ENCODE data around the gene TRABD2B.

The TRABD2B gene

DNA sequence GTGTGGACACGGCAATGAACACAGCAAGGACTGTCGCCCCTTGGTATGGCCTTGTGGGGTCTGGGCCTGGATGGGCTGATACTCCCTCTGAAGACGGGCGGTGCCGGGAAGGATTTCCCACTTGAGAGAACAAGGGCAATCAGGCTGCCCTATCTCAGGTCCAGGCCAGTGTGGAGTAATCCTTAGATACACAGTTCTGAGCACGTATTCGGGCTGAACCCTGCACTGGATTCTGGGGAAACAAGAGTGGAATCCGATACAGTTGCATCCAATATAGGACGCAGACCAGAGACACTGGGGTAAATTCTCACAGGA is 177.7 kb downstream of the TRABD2B start:
- Histone ChIP-seq H3K27me3 (ENCODE audit: control insufficient read depth, low read length) (peaks cover 7% of the 10 kb centered on the region; the same call in 1 of the 2 replicates), H3K4me2 (ENCODE audit: low read length) (no peak overlapping the region), H4K20me1 (ENCODE audit: control insufficient read depth, insufficient read depth, low read depth, low read length) (no peaks in the 10 kb centered on the region), H3K36me3 (ENCODE audit: control insufficient read depth, low read length) (no peaks in the 10 kb centered on the region), H3K9me3 (ENCODE audit: control insufficient read depth, insufficient read depth, low read length) (no peaks in the 10 kb centered on the region), H3K9me2 (replicated peaks; ENCODE audit: control insufficient read depth, low read length) (no peaks in the 10 kb centered on the region), H3K4me3 (ENCODE audit: low read length) (no peak overlapping the region), H3K4me1 (ENCODE audit: control insufficient read depth, low read length) (no peaks in the 10 kb centered on the region), H3K79me2 (ENCODE audit: control insufficient read depth, low read length) (no peaks in the 10 kb centered on the region), H3K27ac (ENCODE audit: low read depth, low read length) (no peak overlapping the region), H3F3A (ENCODE audit: control insufficient read depth, insufficient read depth) (no peaks in the 10 kb centered on the region)
- TF ChIP-seq, protein P1, sequence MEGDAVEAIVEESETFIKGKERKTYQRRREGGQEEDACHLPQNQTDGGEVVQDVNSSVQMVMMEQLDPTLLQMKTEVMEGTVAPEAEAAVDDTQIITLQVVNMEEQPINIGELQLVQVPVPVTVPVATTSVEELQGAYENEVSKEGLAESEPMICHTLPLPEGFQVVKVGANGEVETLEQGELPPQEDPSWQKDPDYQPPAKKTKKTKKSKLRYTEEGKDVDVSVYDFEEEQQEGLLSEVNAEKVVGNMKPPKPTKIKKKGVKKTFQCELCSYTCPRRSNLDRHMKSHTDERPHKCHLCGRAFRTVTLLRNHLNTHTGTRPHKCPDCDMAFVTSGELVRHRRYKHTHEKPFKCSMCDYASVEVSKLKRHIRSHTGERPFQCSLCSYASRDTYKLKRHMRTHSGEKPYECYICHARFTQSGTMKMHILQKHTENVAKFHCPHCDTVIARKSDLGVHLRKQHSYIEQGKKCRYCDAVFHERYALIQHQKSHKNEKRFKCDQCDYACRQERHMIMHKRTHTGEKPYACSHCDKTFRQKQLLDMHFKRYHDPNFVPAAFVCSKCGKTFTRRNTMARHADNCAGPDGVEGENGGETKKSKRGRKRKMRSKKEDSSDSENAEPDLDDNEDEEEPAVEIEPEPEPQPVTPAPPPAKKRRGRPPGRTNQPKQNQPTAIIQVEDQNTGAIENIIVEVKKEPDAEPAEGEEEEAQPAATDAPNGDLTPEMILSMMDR (IDR thresholded peaks at IDR 0.05; ENCODE audit: low read depth, low read length, poor library complexity, severe bottlenecking): no peak
- TF ChIP-seq EZH2phosphoT487 (IDR thresholded peaks at IDR 0.05; ENCODE audit: borderline replicate concordance, low read length): no peak

DNA sequence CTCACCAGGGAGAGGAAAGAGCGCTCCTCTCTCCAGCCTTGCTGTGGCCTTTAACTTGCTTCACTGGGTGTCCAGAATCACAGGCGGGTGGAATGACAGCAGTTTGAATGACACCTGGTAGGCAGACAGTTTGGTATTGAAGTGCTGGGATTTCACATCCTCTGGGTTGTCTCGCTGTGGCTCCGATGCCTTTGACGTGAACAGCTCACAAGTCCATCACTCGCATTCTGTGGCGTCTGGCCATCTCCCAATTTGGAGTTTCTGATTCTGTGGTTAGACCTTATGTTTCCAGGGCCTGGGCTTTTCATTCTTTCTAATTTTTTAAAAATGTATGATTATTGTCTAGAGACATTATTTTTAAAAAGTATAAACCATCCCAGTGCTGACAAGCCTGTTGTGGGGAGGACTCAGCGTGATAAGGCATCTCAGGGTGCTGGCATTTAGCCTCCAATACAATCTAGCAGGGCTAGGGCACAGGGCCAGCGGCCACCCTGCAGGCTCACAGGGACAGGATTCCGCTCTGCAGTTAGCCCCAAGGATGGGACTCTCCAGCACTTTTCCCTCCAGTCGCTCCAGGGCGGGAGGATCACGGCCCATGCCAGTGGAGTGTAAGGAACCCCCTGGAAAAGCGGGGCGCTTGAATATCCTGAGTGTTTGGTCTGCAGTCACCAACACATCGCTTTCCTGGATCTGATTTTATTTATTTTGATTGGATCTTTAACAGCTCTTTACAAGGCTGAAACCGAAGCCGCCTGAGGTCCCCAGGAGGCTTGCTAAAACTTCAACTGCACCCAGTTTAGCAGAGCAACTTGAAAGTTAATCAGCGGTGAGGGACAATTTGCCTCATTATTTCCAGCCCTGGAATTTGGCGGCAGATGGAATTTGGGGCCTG is 178.3 kb downstream of the TRABD2B start:
- H3K27ac ChIP-seq (ENCODE audit: low read depth, low read length): no peak overlapping the region
- H3K9me3 ChIP-seq (ENCODE audit: control insufficient read depth, insufficient read depth, low read length): no peaks in the 10 kb centered on the region
- no peaks in the 10 kb centered on the region for H3F3A ChIP-seq (ENCODE audit: control insufficient read depth, insufficient read depth)
- no peaks in the 10 kb centered on the region for H3K79me2 ChIP-seq (ENCODE audit: control insufficient read depth, low read length)
- H4K20me1 ChIP-seq (ENCODE audit: control insufficient read depth, insufficient read depth, low read depth, low read length): no peaks in the 10 kb centered on the region
- H3K27me3 ChIP-seq (ENCODE audit: control insufficient read depth, low read length): peaks cover 7% of the 10 kb centered on the region; the same call in 1 of the 2 replicates
- no peaks in the 10 kb centered on the region for H3K4me1 ChIP-seq (ENCODE audit: control insufficient read depth, low read length)
- TF ChIP-seq, protein P1 (IDR thresholded peaks at IDR 0.05; ENCODE audit: low read depth, low read length, poor library complexity, severe bottlenecking): no peak
- TF ChIP-seq EZH2phosphoT487 (IDR thresholded peaks at IDR 0.05; ENCODE audit: borderline replicate concordance, low read length): no peak
- H3K9me2 ChIP-seq (replicated peaks; ENCODE audit: control insufficient read depth, low read length): no peaks in the 10 kb centered on the region
- no peak overlapping the region for H3K4me2 ChIP-seq (ENCODE audit: low read length)
- H3K36me3 ChIP-seq (ENCODE audit: control insufficient read depth, low read length): no peaks in the 10 kb centered on the region
- H3K4me3 ChIP-seq (ENCODE audit: low read length): no peak overlapping the region

DNA sequence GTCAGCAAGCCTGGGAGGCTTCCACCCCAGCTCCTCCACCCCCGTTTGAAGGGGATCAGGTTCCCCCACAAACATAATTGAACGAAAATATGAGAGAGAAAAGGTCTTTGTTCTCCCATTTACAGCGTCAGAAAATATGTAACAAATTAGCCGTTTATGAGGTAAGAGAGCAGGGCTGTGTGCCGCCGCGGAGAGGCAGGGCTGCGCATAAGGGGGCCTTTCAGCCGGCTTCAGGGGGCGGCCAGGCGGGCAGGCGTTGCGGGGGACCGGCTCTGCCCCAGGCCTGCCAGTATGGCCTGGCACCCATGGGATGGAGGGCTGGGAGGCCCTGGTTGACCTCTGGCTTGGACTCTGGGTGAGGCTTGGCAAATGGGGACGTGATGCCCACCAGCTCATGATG is 179.3 kb downstream of the TRABD2B start:
- Histone ChIP-seq H3K9me2 (replicated peaks; ENCODE audit: control insufficient read depth, low read length) (no peaks in the 10 kb centered on the region), H3K9me3 (ENCODE audit: control insufficient read depth, insufficient read depth, low read length) (no peaks in the 10 kb centered on the region), H3K79me2 (ENCODE audit: control insufficient read depth, low read length) (no peaks in the 10 kb centered on the region), H3F3A (ENCODE audit: control insufficient read depth, insufficient read depth) (no peaks in the 10 kb centered on the region), H3K4me1 (ENCODE audit: control insufficient read depth, low read length) (no peaks in the 10 kb centered on the region), H3K27ac (ENCODE audit: low read depth, low read length) (no peak overlapping the region), H3K4me2 (ENCODE audit: low read length) (no peak overlapping the region), H4K20me1 (ENCODE audit: control insufficient read depth, insufficient read depth, low read depth, low read length) (no peaks in the 10 kb centered on the region), H3K4me3 (ENCODE audit: low read length) (no peak overlapping the region), H3K27me3 (ENCODE audit: control insufficient read depth, low read length) (peaks cover 7% of the 10 kb centered on the region; the same call in 1 of the 2 replicates), H3K36me3 (ENCODE audit: control insufficient read depth, low read length) (no peaks in the 10 kb centered on the region)
- TF ChIP-seq EZH2phosphoT487 (IDR thresholded peaks at IDR 0.05; ENCODE audit: borderline replicate concordance, low read length): no peak
- TF ChIP-seq, protein P1 (IDR thresholded peaks at IDR 0.05; ENCODE audit: low read depth, low read length, poor library complexity, severe bottlenecking): no peak
